GM19452 (cell line): ENCODE data around the gene WDR53.
A peak's percentile ranks its signal among the peaks of the same experiment; 100 is the strongest.
"Not testable (repeated sequence)": the region's sequence is repeated elsewhere in the genome, so short reads cannot be mapped to it uniquely, and the experiment has no call there.

Experiments
- ATAC-seq: cut with Tn5 transposase; IDR thresholded peaks from one replicate; pipeline ENCODE4 v1.9.1; 2021; ENCODE audit not compliant: unreplicated experiment

WDR53 gene

GRCh38 chr3:196559826-196560225, 8.5 kb downstream of the WDR53 start:
- no peak for ATAC-seq

GRCh38 chr3:196558476-196558875, 9.9 kb downstream of the WDR53 start:
- ATAC-seq = no peak

- ATAC-seq = no peak
Measured at GRCh38 chr3:196557236-196557635, 11.1 kb downstream of the WDR53 start.

- ATAC-seq = no peak
Measured at GRCh38 chr3:196555295-196555694, 13.1 kb downstream of the WDR53 start.

- no peak for ATAC-seq
Measured at GRCh38 chr3:196554205-196554604, 14.1 kb downstream of the WDR53 start.

- ATAC-seq = no peak
Measured at GRCh38 chr3:196553551-196553950, 14.8 kb downstream of the WDR53 start.

- ATAC-seq = no peak
Measured at GRCh38 chr3:196552253-196552652, 16.1 kb downstream of the WDR53 start.

- ATAC-seq = not testable (repeated sequence)
Measured at GRCh38 chr3:196550172-196550571, 18.2 kb downstream of the WDR53 start.

GRCh38 chr3:196549312-196549711, 19.0 kb downstream of the WDR53 start:
- not testable (repeated sequence) for ATAC-seq

GRCh38 chr3:196547067-196547466, 21.3 kb downstream of the WDR53 start:
- ATAC-seq = no peak

- no peak for ATAC-seq
Measured at GRCh38 chr3:196546537-196546936, 21.8 kb downstream of the WDR53 start.

- ATAC-seq = no peak
Measured at GRCh38 chr3:196544491-196544992, 23.8 kb downstream of the WDR53 start.

- ATAC-seq = no peak
Measured at GRCh38 chr3:196541684-196542445, 26.5 kb downstream of the WDR53 start.

GRCh38 chr3:196537319-196537984, 30.9 kb downstream of the WDR53 start:
- no peak for ATAC-seq

GRCh38 chr3:196533260-196533681, 35.1 kb downstream of the WDR53 start:
- no peak for ATAC-seq

- ATAC-seq = no peak
Measured at GRCh38 chr3:196531418-196531817, 36.9 kb downstream of the WDR53 start.

- peak; percentile 79 for ATAC-seq
Measured at GRCh38 chr3:196528639-196529233, 39.6 kb downstream of the WDR53 start.

GRCh38 chr3:196525141-196525540, 43.2 kb downstream of the WDR53 start:
- no peak for ATAC-seq

- no peak for ATAC-seq
Measured at GRCh38 chr3:196524527-196524926, 43.8 kb downstream of the WDR53 start.

GRCh38 chr3:196523841-196524240, 44.5 kb downstream of the WDR53 start:
- ATAC-seq = no peak

GRCh38 chr3:196521291-196521690, 47.1 kb downstream of the WDR53 start:
- not testable (repeated sequence) for ATAC-seq

GRCh38 chr3:196519718-196520082, 48.7 kb downstream of the WDR53 start:
- ATAC-seq = no peak
